Trophoblast cell (in vitro differentiated cells and primary cell): Measurements from ENCODE around the gene PDIA6.

Experiments used
- DNase-seq, 2 donors: peaks; one replicate each; pipeline ENCODE4 v3.0.0-alpha.2; 2016
- H2AFZ ChIP-seq: 2 replicates; pipeline ENCODE4 v1.6.1; 2013; ENCODE audit warnings: low read length, moderate library complexity, mild to moderate bottlenecking; ENCODE audit not compliant: insufficient read depth, poor library complexity
- H2AK5ac ChIP-seq: 2 replicates; pipeline ENCODE4 v1.6.1; 2013; ENCODE audit warnings: mild to moderate bottlenecking, low read length
- H2BK120ac ChIP-seq: 2 replicates; pipeline ENCODE4 v1.6.1; 2013; ENCODE audit warnings: low read length, mild to moderate bottlenecking, moderate library complexity; ENCODE audit not compliant: insufficient read depth, poor library complexity
- H2BK12ac ChIP-seq: 2 replicates; pipeline ENCODE4 v1.6.1; 2013; ENCODE audit warnings: mild to moderate bottlenecking, low read length, moderate library complexity
- H2BK5ac ChIP-seq: 2 replicates; pipeline ENCODE4 v1.6.1; 2013; ENCODE audit warnings: low read length, low read depth, moderate library complexity, mild to moderate bottlenecking; ENCODE audit not compliant: poor library complexity
- H3K14ac ChIP-seq: 2 replicates; pipeline ENCODE4 v1.6.1; 2013; ENCODE audit warnings: mild to moderate bottlenecking, low read length
- H3K18ac ChIP-seq: 2 replicates; pipeline ENCODE4 v1.6.1; 2013; ENCODE audit warnings: mild to moderate bottlenecking, low read length
- H3K23ac ChIP-seq: 2 replicates; pipeline ENCODE4 v1.6.1; 2013; ENCODE audit warnings: low read length
- H3K27ac ChIP-seq: 2 replicates; pipeline ENCODE4 v1.5.1; 2013; ENCODE audit warnings: low read depth, mild to moderate bottlenecking, inconsistent platforms, low read length, moderate library complexity
- H3K27me3 ChIP-seq: 2 replicates; pipeline ENCODE4 v1.6.1; 2013; ENCODE audit warnings: inconsistent platforms, mild to moderate bottlenecking, low read length, moderate library complexity; ENCODE audit not compliant: insufficient read depth
- H3K36me3 ChIP-seq, 2 experiments: 1 replicate in 1 of 2; 2 replicates in 1 of 2; pipeline ENCODE4 v1.6.1; 2013; ENCODE audit warnings: low read length in 2 of 2, mild to moderate bottlenecking in 2 of 2, moderate library complexity in 1 of 2; ENCODE audit not compliant: insufficient read depth in 2 of 2, control insufficient read depth in 1 of 2
- H3K4ac ChIP-seq: 2 replicates; pipeline ENCODE4 v1.6.1; 2013; ENCODE audit warnings: low read depth, mild to moderate bottlenecking, low read length, moderate library complexity
- H3K4me1 ChIP-seq, 2 experiments: 1 replicate in 1 of 2; 2 replicates in 1 of 2; pipeline ENCODE4 v1.6.1; 2013; ENCODE audit warnings: low read length in 2 of 2, mild to moderate bottlenecking in 2 of 2, moderate library complexity in 1 of 2; ENCODE audit not compliant: insufficient read depth in 2 of 2, control insufficient read depth in 1 of 2
- H3K4me2 ChIP-seq: 2 replicates; pipeline ENCODE4 v1.6.1; 2013; ENCODE audit warnings: inconsistent platforms, mild to moderate bottlenecking, low read length, moderate library complexity
- H3K4me3 ChIP-seq: 2 replicates; pipeline ENCODE4 v1.5.1; 2013; ENCODE audit warnings: mild to moderate bottlenecking, low read depth, low read length, inconsistent platforms
- H3K79me1 ChIP-seq: one replicate; pipeline ENCODE4 v1.6.1; 2013; ENCODE audit warnings: low read length
- H3K79me2 ChIP-seq: 2 replicates; pipeline ENCODE4 v1.6.1; 2013; ENCODE audit warnings: low read length, mild to moderate bottlenecking; ENCODE audit not compliant: control insufficient read depth, insufficient read depth, poor library complexity
- H3K9ac ChIP-seq: 2 replicates; pipeline ENCODE4 v1.6.1; 2013; ENCODE audit warnings: mild to moderate bottlenecking, low read length
- H3K9me3 ChIP-seq: 2 replicates; pipeline ENCODE4 v1.6.1; 2013; ENCODE audit warnings: low read depth, mild to moderate bottlenecking, control low read depth, inconsistent platforms, low read length; ENCODE audit not compliant: insufficient read depth
- H4K12ac ChIP-seq: 2 replicates; pipeline ENCODE4 v1.6.1; 2013; ENCODE audit warnings: low read depth, mild to moderate bottlenecking, low read length, moderate library complexity
- H4K8ac ChIP-seq: 2 replicates; pipeline ENCODE4 v1.6.1; 2013; ENCODE audit warnings: low read depth, mild to moderate bottlenecking, low read length, moderate library complexity
- H4K91ac ChIP-seq: one replicate; pipeline ENCODE4 v1.6.1; 2013; ENCODE audit warnings: low read depth, mild to moderate bottlenecking, low read length, moderate library complexity
- WGBS: extraction: QIAGEN DNeasy Blood & Tissue Kit; methylation state at CpG from one replicate; pipeline ENCODE4 v1.1.7; 2013; ENCODE audit warnings: missing lambda C conversion rate; ENCODE audit not compliant: insufficient read length, insufficient coverage; ENCODE audit errors: extremely low coverage; 5-methylcytosine and 5-hydroxymethylcytosine counted together

Gene PDIA6

GRCh38 chr2:10792660-10793400 lies 19.8 kb downstream of the PDIA6 start:
- no peak overlapping the region for H2BK120ac ChIP-seq
- H2AFZ ChIP-seq = no peak overlapping the region
- WGBS = no CpG with 5 or more reads among the region's 17 CpGs

GRCh38 chr2:10792001-10792634 lies 20.5 kb downstream of the PDIA6 start:
- Histone ChIP-seq H3K27me3 (no peaks in the 10 kb centered on the region), H3K36me3 (peaks cover 37 to 69% of the 10 kb centered on the region in 2 experiments), H4K8ac (no peak overlapping the region), H2BK12ac (no peak overlapping the region), H3K79me1 (no peaks in the 10 kb centered on the region), H2AFZ (no peak overlapping the region), H3K27ac (no peak overlapping the region), H2BK120ac (no peak overlapping the region), H3K9me3 (no peaks in the 10 kb centered on the region), H4K91ac (no peak overlapping the region), H4K12ac (no peak overlapping the region), H3K9ac (no peak overlapping the region), H3K18ac (no peak overlapping the region), H3K4ac (no peak overlapping the region), H3K4me2 (no peak overlapping the region), H3K23ac (no peak overlapping the region), H2BK5ac (no peak overlapping the region), H3K14ac (no peak overlapping the region), H3K4me1 (no peaks in the 10 kb centered on the region), H3K79me2 (no peaks in the 10 kb centered on the region), H2AK5ac (no peak overlapping the region), H3K4me3 (no peak overlapping the region)
- DNase-seq = no peak
- no CpG with 5 or more reads among the region's 2 CpGs for WGBS

More at GRCh38 chr2:10792660-10793400, 19.8 kb downstream of the PDIA6 start:
- H3K9me3 ChIP-seq = no peaks in the 10 kb centered on the region
- H3K4me3 ChIP-seq = peak overlapping the region; percentile 44
- H3K79me1 ChIP-seq = no peaks in the 10 kb centered on the region
- H2BK12ac ChIP-seq = no peak overlapping the region
- no peak overlapping the region for H3K14ac ChIP-seq
- no peaks in the 10 kb centered on the region for H3K4me1 ChIP-seq
- H3K27me3 ChIP-seq = no peaks in the 10 kb centered on the region
- no peak overlapping the region for H2BK5ac ChIP-seq
- H3K23ac ChIP-seq = peak overlapping the region; percentile 67
- no peak overlapping the region for H3K9ac ChIP-seq
- DNase-seq = peak; percentile 76 to 87
- H3K18ac ChIP-seq = no peak overlapping the region
- H2AK5ac ChIP-seq = no peak overlapping the region
- no peak overlapping the region for H4K12ac ChIP-seq
- H3K27ac ChIP-seq = no peak overlapping the region
- no peak overlapping the region for H4K91ac ChIP-seq
- H3K4ac ChIP-seq = no peak overlapping the region
- no peak overlapping the region for H4K8ac ChIP-seq
- peaks cover 31 to 63% of the 10 kb centered on the region in 2 experiments for H3K36me3 ChIP-seq
- no peak overlapping the region for H3K4me2 ChIP-seq
- H3K79me2 ChIP-seq = no peaks in the 10 kb centered on the region

- Histone ChIP-seq H2BK5ac (no peak overlapping the region), H3K36me3 (peaks cover 45 to 73% of the 10 kb centered on the region in 2 experiments)
Measured at GRCh38 chr2:10790228-10790973, 22.2 kb downstream of the PDIA6 start.

GRCh38 chr2:10788855-10789254 lies 23.7 kb downstream of the PDIA6 start:
- Histone ChIP-seq H4K12ac (no peak overlapping the region), H3K4ac (no peak overlapping the region), H3K79me2 (no peaks in the 10 kb centered on the region), H3K4me1 (no peaks in the 10 kb centered on the region), H3K23ac (no peak overlapping the region), H3K27me3 (no peaks in the 10 kb centered on the region), H2AK5ac (no peak overlapping the region), H3K79me1 (no peaks in the 10 kb centered on the region), H3K4me2 (no peak overlapping the region), H2BK12ac (no peak overlapping the region), H4K91ac (no peak overlapping the region), H3K14ac (no peak overlapping the region), H3K18ac (no peak overlapping the region), H2BK5ac (no peak overlapping the region), H3K9ac (no peak overlapping the region), H2BK120ac (no peak overlapping the region), H3K27ac (no peak overlapping the region), H3K36me3 (peaks cover 51 to 74% of the 10 kb centered on the region in 2 experiments), H4K8ac (peak overlapping the region; percentile 39), H3K4me3 (no peak overlapping the region), H3K9me3 (no peaks in the 10 kb centered on the region), H2AFZ (no peak overlapping the region)
- DNase-seq = no peak
- no CpG with 5 or more reads among the region's 8 CpGs for WGBS

More at GRCh38 chr2:10790228-10790973, 22.2 kb downstream of the PDIA6 start:
- H3K27me3 ChIP-seq = no peaks in the 10 kb centered on the region
- H3K18ac ChIP-seq = no peak overlapping the region
- no peak overlapping the region for H3K9ac ChIP-seq
- no peaks in the 10 kb centered on the region for H3K79me1 ChIP-seq
- no peak overlapping the region for H4K91ac ChIP-seq
- no peak overlapping the region for H4K8ac ChIP-seq
- no peak overlapping the region for H3K23ac ChIP-seq
- H2BK120ac ChIP-seq = no peak overlapping the region
- no peak overlapping the region for H3K4me3 ChIP-seq
- DNase-seq = peak; percentile 25 to 30
- no peak overlapping the region for H4K12ac ChIP-seq
- H3K4me1 ChIP-seq = no peaks in the 10 kb centered on the region
- H3K4me2 ChIP-seq = no peak overlapping the region
- H3K14ac ChIP-seq = no peak overlapping the region
- H2BK12ac ChIP-seq = no peak overlapping the region
- H3K79me2 ChIP-seq = no peaks in the 10 kb centered on the region
- H3K27ac ChIP-seq = no peak overlapping the region
- H2AFZ ChIP-seq = no peak overlapping the region
- WGBS = no CpG with 5 or more reads among the region's 6 CpGs
- no peak overlapping the region for H2AK5ac ChIP-seq
- no peaks in the 10 kb centered on the region for H3K9me3 ChIP-seq
- no peak overlapping the region for H3K4ac ChIP-seq
